Cardiac muscle cell (in vitro differentiated cells and primary cell): ENCODE results near the gene OSTM1. TPM values are rescaled to one million over a fixed set of nuclear protein-coding genes. Genes with fewer than 3 reads are reported as not detected.

ENCODE experiments used
- DNase-seq, 2 donors: peaks; one replicate each; pipeline versions ENCODE4 v3.0.0 to v3.0.0-alpha.2; 2010 to 2017; ENCODE audit warnings: low read depth in 1 of 2, low spot score in 1 of 2
- H3K27ac ChIP-seq: fragments of 200-600 bp; sonication (generic); 2 replicates; pipeline ENCODE4 v1.5.1; 2016
- H3K27me3 ChIP-seq: fragments of 200-600 bp; sonication (generic); 2 replicates; pipeline ENCODE4 v1.6.0; 2016; ENCODE audit warnings: control low read depth
- H3K36me3 ChIP-seq: fragments of 200-600 bp; sonication (generic); 2 replicates; pipeline ENCODE4 v1.5.1; 2016; ENCODE audit warnings: control low read depth
- H3K4me1 ChIP-seq: fragments of 200-600 bp; sonication (generic); 2 replicates; pipeline ENCODE4 v1.8.1; 2017; ENCODE audit warnings: low read depth, mild to moderate bottlenecking, mixed run types
- H3K4me3 ChIP-seq: fragments of 200-600 bp; sonication (generic); 2 replicates; pipeline ENCODE4 v1.5.1; 2016; ENCODE audit warnings: mild to moderate bottlenecking
- H3K9me3 ChIP-seq: fragments of 200-600 bp; sonication (generic); 2 replicates; pipeline ENCODE4 v1.5.1; 2017; ENCODE audit warnings: low read depth, mild to moderate bottlenecking, control low read depth
- CTCF ChIP-seq: IDR thresholded peaks from 2 replicates; pipeline ENCODE4 v1.5.1; 2012; ENCODE audit warnings: low read depth, mild to moderate bottlenecking, low read length
- polyA plus RNA-seq: library from polyadenylated mRNA; unstranded; fragments of >200 nt; fragmentation: Nextera tagmentation; extraction: Ambion mirVana; gene quantifications from 2 replicates; pipeline ENCODE4 v1.2.1, GENCODE V29; 2016
- total RNA-seq: library from RNA; depleted of rRNA; stranded (reverse); fragments of >200 nt; gene quantifications from 2 replicates; pipeline ENCODE4 v1.2.3, GENCODE V29; 2016

Gene OSTM1
- total and polyA plus RNA-seq, 2 experiments from 2014 or later: 18.1 to 61.7 TPM

DNA sequence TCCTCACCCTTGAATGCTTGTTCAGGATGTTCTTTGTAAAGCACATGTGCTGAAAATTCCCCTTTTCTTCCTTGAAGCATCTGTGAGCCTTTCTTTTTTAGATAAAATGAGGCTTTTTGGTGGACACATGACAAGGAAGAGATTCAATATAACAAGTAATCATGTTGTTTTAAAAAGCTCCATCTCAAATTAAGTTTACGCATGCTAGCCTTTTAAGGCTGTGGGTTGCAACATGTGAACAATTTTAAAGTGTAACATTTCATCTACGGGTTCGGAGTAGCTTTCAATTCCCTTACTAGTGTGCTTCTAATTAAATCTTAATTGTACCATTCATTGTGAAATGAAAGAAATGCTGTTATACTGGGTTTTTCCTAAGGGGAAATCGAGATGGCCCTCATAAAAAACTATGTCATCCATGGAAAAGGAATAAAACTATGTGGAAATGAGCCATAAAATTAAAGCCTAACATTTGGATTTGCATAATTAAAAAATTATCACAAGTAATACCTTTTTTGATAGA, 19.3 kb upstream of the OSTM1 start:
- H3K9me3 ChIP-seq: no peaks in the 10 kb centered on the region
- H3K36me3 ChIP-seq: no peaks in the 10 kb centered on the region
- no peaks in the 10 kb centered on the region for H3K4me1 ChIP-seq
- DNase-seq: no peak
- H3K27ac ChIP-seq: no peak overlapping the region
- H3K27me3 ChIP-seq: no peaks in the 10 kb centered on the region
- no peak for TF ChIP-seq CTCF
- H3K4me3 ChIP-seq: no peak overlapping the region

- H3K9me3 ChIP-seq: no peaks in the 10 kb centered on the region
- no peaks in the 10 kb centered on the region for H3K27me3 ChIP-seq
- no peak overlapping the region for H3K4me3 ChIP-seq
- TF ChIP-seq CTCF: no peak
- H3K27ac ChIP-seq: no peak overlapping the region
- H3K36me3 ChIP-seq: no peaks in the 10 kb centered on the region
- no peaks in the 10 kb centered on the region for H3K4me1 ChIP-seq
- no peak for DNase-seq
These were observed 16.7 kb upstream of the OSTM1 start for GRCh38 chr6:108091288-108091687.

DNA sequence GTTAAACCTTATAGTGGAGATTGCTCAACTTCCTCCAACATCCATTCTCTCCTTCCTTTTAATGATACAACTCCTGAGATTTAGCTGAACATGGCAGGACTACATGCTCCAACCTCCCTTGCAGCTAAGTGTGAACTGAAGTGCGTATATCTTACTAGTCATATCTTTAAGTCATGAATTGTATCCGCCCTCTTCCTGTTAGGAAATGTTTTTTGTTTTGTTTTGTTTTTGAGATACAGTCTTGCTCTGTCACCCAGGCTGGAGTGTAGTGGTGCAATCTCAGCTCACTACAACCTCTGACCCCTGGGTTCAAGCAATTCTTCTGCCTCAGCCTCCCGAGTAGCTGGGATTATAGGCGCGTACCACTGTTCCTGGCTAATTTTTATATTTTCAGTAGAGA, 8.8 kb upstream of the OSTM1 start:
- Histone ChIP-seq H3K27ac (no peak overlapping the region), H3K36me3 (no peaks in the 10 kb centered on the region), H3K9me3 (no peaks in the 10 kb centered on the region), H3K4me1 (no peaks in the 10 kb centered on the region), H3K27me3 (no peaks in the 10 kb centered on the region), H3K4me3 (no peak overlapping the region)
- no peak for TF ChIP-seq CTCF
- DNase-seq: peak in 1 of 2 donors; percentile 18

- Histone ChIP-seq H3K9me3 (no peaks in the 10 kb centered on the region), H3K4me3 (no peak overlapping the region), H3K27me3 (no peaks in the 10 kb centered on the region), H3K27ac (no peak overlapping the region), H3K4me1 (no peaks in the 10 kb centered on the region), H3K36me3 (no peaks in the 10 kb centered on the region)
- DNase-seq: no peak
- TF ChIP-seq CTCF: no peak
These were observed 8.0 kb upstream of the OSTM1 start for GRCh38 chr6:108082539-108082938.

DNA sequence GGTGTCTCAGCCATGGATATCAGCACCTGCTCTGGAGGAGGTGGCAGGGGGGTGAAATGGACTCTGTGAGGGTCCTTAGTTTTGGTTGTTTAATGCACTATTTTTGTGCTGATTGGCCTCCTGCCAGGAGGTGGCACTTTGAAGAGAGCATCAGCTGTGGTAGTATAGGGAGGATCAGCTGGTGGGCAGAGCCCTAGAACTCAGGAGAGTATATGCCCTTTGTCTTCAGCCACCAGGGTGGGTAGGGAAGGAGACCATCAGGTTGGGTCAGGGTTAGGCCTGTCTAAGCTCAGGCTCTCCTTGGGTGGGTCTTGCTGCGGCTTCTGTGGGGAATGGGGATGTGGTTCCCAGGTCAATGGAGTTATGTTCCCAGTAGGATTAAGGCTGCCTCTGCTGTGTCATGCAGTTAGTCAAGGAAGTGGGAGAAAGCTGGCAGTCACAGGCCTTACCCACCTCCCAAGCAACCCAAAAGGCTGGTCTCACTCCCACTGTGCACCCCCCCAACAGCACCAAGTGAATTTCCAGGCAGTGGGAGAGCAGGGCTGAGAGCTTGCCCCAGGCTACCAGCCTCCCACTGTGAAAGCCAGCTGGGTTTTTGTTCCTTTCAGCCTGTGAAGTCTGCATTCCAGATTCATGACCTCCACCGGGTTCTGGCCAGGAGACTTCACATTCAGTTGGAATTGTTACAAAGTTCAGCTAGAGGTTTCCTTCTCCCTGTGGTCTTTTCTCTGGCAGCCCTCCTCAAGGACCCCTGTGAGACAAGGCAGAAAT, 5.7 kb upstream of the OSTM1 start:
- no peaks in the 10 kb centered on the region for H3K4me1 ChIP-seq
- no peaks in the 10 kb centered on the region for H3K9me3 ChIP-seq
- H3K27ac ChIP-seq: no peak overlapping the region
- no peaks in the 10 kb centered on the region for H3K27me3 ChIP-seq
- DNase-seq: peak in 1 of 2 donors; percentile 63
- TF ChIP-seq CTCF: no peak
- H3K4me3 ChIP-seq: no peak overlapping the region
- no peaks in the 10 kb centered on the region for H3K36me3 ChIP-seq
